Skin of body (tissue), 2 donors: ENCODE data around the gene RMI2. TPM values are rescaled to one million over a fixed set of nuclear protein-coding genes. Genes with fewer than 3 reads are reported as not detected.

Experiments used
- DNase-seq: peaks from one replicate; lab custom pipeline; 2025; lab: John Stamatoyannopoulos, UW
- total RNA-seq: library from RNA; depleted of rRNA; stranded (reverse); fragments of >200 nt; gene quantifications from one replicate; pipeline ENCODE4 v1.2.3, GENCODE V29; 2014

RMI2 gene
- total RNA-seq, 1 donor from 2014 or later, result 8.7 TPM

GRCh38 chr16:11380836-11381235 is 35.6 kb downstream of the RMI2 start:
- DNase-seq, result no peak

GRCh38 chr16:11383481-11384183 is 38.4 kb downstream of the RMI2 start:
- DNase-seq, result no peak

DNA sequence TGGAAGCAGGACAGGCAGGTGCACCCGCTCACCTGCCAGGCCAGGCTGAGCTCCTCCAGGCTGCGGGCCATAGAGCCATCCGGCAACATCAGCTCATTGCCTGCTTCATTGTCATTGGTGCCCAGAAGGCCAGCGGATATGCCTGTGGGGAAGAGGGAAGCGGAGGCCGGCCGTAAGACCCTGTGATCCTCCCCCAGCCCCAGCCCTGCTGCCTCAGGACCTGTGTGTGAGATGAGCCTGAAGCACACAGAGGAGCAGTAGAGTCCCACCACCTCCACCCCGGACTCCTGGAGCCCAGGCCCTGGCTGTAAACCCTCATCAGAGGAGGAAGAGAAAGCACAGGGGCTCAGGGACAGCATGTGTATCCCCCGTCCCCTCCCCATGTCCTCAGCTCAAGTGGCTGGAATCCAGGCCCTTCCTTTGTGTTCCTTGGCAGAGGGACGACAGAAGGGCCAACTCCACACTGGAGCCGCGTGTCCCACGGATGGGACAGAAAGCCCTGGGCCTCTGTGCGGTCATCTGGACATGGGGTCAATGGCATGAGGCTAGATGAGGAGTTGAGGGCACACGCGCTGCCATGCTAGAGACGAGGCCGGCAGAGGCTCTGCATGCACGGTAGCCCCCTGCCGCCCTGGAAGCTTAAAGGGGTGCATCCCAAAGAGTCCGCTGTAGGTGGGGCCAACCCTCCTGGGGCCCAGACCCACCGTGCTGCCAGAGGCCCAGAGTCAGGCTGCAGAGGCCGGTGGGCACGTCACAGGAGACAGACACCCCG is 39.1 kb downstream of the RMI2 start:
- DNase-seq, result no peak

DNA sequence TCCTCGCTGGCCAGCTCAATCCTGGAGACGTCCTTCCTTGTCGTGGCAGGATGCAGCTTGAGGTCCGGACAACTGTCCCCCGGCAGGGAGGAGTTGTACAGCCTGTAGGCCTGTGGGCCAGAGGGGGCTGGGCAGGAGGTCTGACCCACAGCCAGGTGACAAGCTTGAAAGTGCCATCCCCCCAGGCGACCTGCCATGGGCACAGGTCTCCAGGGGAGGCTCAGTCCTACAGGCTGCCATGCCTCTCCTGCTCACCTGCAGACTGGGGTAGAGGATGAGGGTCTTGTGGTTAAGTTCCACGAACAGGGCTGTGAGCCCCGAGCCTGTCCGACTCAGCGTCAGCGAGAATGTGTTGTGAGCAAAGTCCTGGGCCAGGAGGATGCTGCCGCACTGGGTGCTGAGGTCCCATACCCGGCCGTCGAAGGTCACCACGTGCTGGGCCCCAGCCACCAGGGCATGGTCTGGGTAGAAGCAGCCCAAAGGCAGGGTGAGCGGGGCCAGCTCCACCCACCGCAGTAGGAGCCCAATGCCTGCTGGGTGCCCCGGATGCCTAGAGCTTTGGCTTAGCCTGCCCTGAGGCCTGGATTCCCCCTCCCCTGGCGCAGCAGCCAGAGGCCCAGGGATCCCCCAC is 39.8 kb downstream of the RMI2 start:
- no peak for DNase-seq

DNA sequence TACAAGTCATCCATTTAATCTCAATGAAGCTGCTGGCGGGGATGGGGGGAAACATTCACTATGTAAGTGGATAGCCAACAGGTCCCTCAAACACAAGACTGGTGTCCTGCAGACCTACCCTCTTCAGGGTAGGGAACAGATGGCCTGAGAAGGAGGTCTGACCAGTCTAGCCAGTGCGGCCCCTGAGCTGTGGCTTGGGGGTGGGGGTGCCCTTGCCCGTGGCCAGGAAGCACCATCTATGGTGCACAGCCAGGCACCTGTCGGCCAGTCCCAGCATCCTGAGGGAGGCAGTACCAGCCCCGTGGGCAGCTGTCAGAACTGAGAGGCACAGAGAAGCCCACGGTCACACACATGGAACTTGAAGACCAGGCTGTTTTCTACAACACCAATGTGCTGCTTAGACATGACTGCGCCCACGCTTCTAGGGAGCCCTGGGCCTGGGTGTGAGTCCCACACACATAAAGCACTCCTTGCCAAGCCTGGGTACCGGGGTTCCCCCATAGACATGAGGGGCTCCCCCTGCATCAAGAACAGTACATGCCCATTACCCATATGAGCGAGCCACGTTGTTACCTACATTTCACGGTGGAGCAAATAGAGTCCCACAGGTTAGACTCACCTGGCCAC is 40.9 kb downstream of the RMI2 start:
- no peak for DNase-seq

DNA sequence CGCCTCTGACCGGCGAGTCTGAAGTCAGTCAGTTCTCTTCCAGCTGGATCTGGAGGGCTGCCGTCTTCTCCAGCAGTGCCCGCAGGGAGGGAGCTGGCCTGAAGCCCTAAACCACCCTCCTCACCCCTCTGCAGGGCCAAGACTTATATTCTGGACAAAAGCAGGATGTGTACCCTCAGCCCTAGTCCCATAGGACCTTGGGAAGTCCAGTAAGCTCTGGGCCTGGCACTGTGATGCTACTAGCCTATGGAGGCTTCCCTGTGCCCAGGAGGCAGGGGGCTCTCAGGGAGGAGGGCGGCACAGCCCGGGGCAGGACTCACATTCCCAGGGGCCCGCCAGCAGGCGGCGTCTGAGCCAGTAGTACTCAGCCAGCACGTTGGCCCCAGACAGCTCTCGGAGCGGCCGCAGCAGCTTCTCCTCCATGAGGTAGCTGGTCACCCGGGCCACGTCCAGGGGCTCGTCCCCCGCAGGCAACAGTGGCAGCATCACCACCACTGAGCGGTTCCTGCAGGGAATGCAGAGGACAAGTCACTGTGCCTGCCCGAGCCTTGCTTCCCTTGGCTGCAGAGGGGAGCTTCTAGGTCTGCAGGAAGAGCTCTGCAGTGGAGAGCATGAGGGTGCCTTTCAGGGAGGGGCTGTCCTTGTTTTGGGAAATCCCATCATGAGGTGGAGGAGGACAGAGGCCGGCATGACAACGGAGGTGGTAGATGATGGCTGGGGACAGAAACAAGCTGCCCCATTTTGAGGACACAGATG is 41.7 kb downstream of the RMI2 start:
- DNase-seq, result no peak

DNA sequence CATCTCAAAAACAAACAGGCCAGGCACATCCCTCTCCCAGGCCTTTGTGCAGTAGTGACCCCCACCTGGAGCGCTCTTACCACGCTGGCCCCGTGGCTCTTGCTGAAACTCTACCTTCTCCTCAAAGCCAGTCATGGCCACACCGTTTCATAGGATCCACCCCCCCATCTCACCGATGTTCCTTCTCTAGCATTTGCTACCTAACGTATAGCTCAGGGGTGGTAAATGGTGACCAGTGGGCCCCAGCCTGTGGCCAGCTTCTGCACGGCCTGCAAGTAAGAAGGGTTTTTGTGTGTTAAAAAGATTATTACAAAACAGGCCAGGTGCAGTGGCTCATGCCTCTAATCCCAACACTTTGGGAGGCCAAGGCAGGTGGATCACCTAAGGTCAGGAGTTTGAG is 43.8 kb downstream of the RMI2 start:
- DNase-seq, result no peak

DNA sequence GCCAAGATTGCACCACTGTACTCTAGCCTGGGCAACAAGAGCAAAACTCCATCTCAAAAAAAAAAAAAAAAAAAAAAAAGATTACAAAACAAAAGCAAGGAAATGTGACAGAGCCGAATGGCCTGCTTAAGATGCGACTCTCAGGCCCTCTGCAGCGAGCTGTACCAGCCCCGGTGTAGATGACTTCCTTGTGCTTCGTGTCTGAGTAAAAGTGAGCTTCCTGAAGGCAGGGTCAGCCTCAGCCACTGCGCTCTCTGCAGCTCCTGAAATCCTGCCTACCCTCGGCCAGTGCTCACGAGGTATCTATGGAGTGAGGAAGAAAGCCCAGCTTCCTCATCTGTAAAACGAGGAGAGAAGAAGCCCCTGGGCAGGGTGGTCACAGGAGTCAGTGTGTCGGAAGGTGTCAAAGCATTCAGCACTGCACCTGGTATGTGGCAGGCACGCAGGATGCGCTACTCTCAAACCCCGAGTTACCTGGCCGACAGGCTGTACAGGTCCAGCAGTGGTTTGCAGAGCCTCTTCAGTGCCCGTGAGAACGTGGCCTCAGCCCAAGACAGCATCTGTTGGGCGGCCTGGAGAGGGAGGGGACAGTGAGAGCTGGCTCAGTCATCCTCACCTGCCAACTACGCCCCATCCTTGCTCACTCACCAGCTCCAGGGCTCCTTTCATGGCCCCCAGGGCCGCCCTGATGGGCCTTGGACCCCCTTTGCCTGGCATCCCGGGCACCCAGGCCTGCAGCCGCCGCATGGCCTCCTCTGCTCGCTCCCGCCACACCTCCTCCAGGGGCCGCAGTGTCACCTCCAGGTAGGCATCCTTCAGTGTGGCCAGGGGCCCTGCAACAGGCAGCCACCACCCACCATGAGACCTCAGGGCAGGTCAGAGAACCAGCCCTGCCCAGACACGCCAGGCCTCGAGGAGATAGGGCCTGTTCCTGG is 44.6 kb downstream of the RMI2 start:
- DNase-seq, result no peak

- no peak for DNase-seq
Observed at GRCh38 chr16:11390573-11391495, 45.6 kb downstream of the RMI2 start.

GRCh38 chr16:11391576-11391975 is 46.3 kb downstream of the RMI2 start:
- DNase-seq, result no peak

GRCh38 chr16:11392041-11392581 is 46.9 kb downstream of the RMI2 start:
- no peak for DNase-seq

DNA sequence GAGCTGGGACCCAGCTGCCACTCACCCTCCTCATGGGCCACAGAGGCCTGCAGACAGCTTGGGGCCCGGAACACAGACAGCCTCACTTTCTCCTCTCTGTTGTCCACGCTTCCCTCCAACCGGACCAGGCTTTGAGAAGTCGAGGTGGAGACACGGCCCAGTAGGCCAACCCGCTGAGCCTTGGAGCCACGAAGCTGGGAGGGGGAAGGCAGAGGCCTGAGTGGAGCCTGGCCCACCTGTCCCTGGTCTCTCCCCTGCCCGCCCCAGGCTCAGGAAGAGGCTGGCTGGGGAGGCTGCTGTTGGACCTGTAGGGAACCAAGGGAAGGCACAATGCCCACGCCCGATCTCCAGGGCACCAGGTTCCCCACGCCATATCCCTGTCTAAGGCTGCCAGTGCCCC is 48.1 kb downstream of the RMI2 start:
- DNase-seq, result no peak

DNA sequence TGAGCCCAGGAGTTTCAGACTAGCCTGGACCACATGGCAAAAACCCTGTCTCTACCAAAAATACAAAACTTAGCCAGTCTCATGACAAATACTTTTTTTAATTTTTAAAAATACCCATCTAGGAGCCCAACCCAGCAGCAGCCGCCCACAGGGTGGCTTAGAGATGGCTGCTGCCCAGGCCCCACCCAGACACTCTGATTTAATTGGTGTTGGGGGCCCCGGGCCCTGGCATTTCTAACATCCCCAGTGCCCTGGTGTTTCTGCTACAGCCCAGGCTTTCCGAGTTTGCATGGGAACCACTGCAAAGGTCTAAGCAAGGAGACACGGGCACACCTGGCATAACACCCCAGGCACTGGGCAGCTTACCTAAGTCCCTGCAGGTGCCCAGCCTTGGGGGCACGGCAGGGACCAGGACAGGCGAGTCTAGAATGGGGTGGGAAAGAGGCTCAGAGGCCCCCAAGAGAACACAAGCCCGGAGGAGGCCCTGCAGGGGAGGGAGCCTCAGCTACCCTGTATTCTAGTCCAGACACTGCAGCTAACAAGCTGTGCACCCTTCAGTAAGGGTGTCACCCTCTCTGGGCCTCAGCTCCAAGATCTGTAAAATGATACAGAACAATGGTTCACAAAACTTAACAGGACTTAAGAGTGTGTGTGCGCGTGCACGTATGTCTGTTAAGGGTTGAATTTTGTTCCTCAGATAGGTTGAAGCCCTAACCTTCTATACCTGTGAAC is 48.8 kb downstream of the RMI2 start:
- DNase-seq, result no peak

- no peak for DNase-seq
Observed at GRCh38 chr16:11394593-11394960, 49.3 kb downstream of the RMI2 start.

- DNase-seq, result no peak
Observed at GRCh38 chr16:11395008-11395948, 50.0 kb downstream of the RMI2 start.

DNA sequence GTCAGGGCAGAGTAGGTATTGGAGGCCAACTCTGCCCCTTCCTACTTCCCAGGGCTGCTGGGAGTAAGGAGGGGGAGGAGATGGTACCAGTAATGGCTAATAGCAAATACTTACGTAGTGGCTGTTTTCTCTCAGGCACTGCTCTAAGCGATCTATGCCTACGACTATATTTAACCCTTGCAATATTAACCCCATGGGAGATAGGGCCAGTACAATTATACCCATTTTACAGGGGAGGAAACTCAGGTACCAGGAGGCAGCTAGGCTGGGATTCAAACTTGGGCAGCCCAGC is 50.6 kb downstream of the RMI2 start:
- no peak for DNase-seq
